GM19240 (cell line): ENCODE results near the gene DMRTC2.

ENCODE experiments used
- DNase-seq: peaks from one replicate; pipeline ENCODE4 v3.0.0; 2011; ENCODE audit warnings: low spot score; ENCODE audit not compliant: insufficient read length

The DMRTC2 gene

GRCh38 chr19:41888926-41889325, 44.1 kb downstream of the DMRTC2 start:
- DNase-seq, result no peak

GRCh38 chr19:41889896-41890295, 45.1 kb downstream of the DMRTC2 start:
- no peak for DNase-seq

DNA sequence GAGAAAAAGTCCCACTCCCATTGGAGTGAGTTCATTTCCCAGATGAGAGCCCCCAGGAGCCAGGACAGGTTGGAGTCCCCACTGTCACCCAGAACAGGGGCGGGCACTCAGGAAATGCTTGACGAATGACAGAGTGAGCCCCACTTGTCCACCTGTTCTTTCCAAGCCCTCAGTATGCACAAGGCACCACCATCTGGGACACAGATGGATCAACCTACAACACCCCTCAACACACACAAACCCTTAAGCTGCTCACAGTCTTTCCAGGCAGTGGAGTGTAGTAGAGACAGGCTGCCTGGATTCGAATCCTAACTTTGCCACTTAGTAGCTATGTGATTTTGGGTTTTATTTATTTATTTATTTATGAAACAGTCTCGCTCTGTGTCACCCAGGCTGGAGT, 46.1 kb downstream of the DMRTC2 start:
- no peak for DNase-seq

DNA sequence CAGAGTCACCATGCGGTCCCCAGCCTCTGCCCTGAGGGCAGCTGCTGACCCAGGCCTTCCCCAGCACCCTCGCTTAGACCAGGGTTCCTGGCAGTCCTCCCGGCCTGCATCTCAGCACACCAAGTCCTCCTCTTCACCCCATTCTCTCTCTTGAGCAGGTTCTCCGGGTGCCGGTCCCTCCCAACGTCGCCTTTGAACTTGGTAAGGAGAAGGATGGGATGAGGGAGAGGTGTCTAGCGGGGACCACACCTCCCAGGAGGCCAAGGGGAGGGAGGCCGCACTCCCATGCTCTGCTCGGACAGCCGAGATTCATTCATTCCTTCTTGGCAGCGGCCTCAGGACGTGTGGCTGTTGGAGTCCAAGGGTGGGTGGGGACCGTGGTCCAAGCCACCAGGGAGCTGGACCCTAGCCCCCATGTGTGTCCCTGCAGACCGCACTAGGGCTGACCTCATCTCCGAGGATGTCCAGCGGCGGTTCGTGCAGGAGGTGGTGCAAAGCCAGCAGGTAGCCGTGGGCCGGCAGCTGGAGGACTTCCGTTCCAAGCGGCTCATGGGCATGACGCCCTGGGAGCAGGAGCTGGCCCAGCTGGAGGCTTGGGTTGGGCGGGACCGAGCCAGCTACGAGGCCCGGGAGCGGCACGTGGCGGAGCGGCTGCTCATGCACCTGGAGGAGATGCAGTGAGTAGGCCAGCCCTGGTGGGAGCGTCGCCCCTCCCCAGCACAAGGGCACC, 47.5 kb downstream of the DMRTC2 start:
- no peak for DNase-seq

DNA sequence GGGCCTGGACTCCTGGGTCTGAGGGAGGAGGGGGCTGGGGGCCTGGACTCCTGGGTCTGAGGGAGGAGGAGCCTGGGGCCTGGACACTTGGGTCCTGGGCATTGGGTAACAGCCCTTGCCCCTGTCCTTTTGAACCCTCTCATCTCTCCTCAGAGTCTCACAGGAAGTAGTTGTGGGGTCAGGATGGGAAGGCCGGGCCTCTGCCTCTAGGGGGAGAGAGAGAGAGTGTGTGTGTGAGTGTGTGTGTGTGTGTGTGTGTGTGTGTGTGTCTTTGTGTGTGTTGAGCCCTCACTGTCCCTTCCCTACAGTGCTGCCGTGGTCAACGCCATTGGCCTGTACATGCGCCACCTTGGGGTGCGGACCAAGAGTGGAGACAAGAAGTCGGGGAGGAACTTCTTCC, 49.1 kb downstream of the DMRTC2 start:
- no peak for DNase-seq

DNA sequence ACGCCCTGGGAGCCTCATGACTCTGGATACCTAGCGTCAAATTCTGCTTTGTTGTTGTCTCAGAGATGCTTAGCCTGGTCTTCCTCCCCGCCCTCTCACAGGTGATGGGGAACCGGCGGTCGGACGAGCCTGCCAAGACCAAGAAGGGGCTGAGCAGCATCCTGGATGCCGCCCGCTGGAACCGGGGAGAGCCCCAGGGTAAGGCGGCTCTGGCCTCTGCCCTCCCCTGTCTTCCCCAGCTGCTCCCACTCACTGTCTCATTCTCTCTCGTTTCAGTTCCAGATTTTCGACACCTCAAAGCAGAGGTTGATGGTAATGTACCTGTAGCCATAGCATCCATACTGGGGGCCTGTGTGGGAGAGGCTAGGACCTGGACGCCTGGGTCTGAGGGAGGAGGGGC, 49.5 kb downstream of the DMRTC2 start:
- no peak for DNase-seq

GRCh38 chr19:41895745-41896580, 51.1 kb downstream of the DMRTC2 start:
- no peak for DNase-seq

GRCh38 chr19:41896581-41896942, 51.7 kb downstream of the DMRTC2 start:
- DNase-seq, result no peak

- DNase-seq, result no peak
These were observed 52.3 kb downstream of the DMRTC2 start for GRCh38 chr19:41897181-41897580.

GRCh38 chr19:41897820-41898219, 53.0 kb downstream of the DMRTC2 start:
- DNase-seq, result no peak

- DNase-seq, result no peak
These were observed 53.4 kb downstream of the DMRTC2 start for GRCh38 chr19:41898235-41898634.
